GM12865 (cell line): ENCODE data around the gene APOB.

ENCODE experiments used
- DNase-seq: peaks from one replicate; pipeline ENCODE4 v3.0.0; 2010; ENCODE audit warnings: low read depth
- H3K4me3 ChIP-seq: 2 replicates; pipeline ENCODE4 v1.5.1; 2011; ENCODE audit warnings: mild to moderate bottlenecking, low read depth, low read length, control low read depth
- CTCF ChIP-seq: IDR thresholded peaks from 2 replicates; pipeline ENCODE4 v1.5.1; 2011; ENCODE audit warnings: low read length, control low read depth, low read depth, inconsistent platforms; ENCODE audit not compliant: insufficient read depth; ENCODE audit errors: missing control alignments

Gene APOB

DNA sequence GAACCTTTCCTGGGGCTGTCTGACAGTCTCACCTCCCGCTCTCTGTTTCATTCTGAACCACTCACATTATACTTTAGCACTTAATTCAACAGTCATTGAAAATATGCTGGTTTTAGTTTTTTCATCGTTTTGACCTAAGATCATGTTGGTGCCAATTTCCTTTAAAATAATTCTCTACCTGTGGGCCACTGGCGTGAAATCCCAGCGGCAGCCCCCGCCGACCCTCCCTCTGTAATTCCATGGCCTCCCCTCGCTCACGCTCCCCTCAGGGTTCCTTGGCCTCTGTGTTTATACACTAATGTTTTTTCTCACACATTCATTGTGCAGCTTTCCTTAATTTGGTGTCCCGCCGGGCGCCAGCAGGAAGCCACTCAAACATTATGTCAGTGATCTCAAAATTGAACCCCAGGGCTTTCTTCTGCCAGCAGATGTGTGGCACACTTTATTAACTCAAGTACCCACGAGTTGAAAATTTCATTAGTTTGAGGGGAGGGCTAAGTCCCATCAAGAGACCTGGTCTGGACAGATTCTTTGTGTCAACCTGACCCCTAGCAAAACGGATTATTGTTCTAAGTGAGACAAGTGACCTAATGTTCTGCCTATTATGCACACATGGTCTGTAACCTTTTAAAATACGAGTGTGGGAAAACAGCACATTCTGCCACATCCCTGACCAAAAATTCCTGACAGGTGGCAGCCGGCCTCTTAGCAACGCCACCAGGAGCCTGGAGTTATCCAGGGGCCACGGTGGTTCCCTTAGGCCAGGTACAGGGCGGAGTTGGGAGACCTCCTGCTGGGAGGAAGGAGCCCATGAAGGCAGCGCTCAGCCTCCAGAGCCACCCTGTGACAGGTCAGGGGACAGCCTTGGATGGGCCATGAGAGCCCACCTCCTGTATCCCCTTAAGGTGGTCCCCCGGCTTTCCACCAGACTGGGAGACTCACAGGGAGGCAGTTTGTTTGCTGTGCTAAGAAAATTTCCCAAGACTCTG is 53.1 kb downstream of the APOB start:
- DNase-seq, result no peak
- TF ChIP-seq CTCF, result no peak
- H3K4me3 ChIP-seq, result no peak overlapping the region

- no peak for DNase-seq
- TF ChIP-seq CTCF, result no peak
- H3K4me3 ChIP-seq, result no peak overlapping the region
These were observed 54.5 kb downstream of the APOB start for GRCh38 chr2:20989404-20989803.

- no peak for TF ChIP-seq CTCF
- no peak overlapping the region for H3K4me3 ChIP-seq
- no peak for DNase-seq
These were observed 55.0 kb downstream of the APOB start for GRCh38 chr2:20988905-20989304.

- no peak for TF ChIP-seq CTCF
These were observed 57.6 kb downstream of the APOB start for GRCh38 chr2:20986024-20986939.

GRCh38 chr2:20985062-20985461 is 58.8 kb downstream of the APOB start:
- no peak overlapping the region for H3K4me3 ChIP-seq
- TF ChIP-seq CTCF, result no peak

More at GRCh38 chr2:20986024-20986939, 57.6 kb downstream of the APOB start:
- no peak for DNase-seq
- H3K4me3 ChIP-seq, result no peak overlapping the region

GRCh38 chr2:20984408-20984807 is 59.5 kb downstream of the APOB start:
- no peak for TF ChIP-seq CTCF
- DNase-seq, result no peak

More at GRCh38 chr2:20985062-20985461, 58.8 kb downstream of the APOB start:
- no peak for DNase-seq

More at GRCh38 chr2:20984408-20984807, 59.5 kb downstream of the APOB start:
- no peak overlapping the region for H3K4me3 ChIP-seq
